GM10266 (cell line): ENCODE measurements around the gene PTCD1.

Experiments used
- DNase-seq: peaks from one replicate; pipeline ENCODE4 v3.0.0; 2012; ENCODE audit errors: extremely low spot score
- TF ChIP-seq, protein P1 (sequence below): IDR thresholded peaks from 2 replicates; pipeline ENCODE4 v1.5.1; 2012; ENCODE audit warnings: mild to moderate bottlenecking, low read depth; ENCODE audit not compliant: control insufficient read depth, insufficient read depth; ENCODE audit errors: missing control alignments

The PTCD1 gene

DNA sequence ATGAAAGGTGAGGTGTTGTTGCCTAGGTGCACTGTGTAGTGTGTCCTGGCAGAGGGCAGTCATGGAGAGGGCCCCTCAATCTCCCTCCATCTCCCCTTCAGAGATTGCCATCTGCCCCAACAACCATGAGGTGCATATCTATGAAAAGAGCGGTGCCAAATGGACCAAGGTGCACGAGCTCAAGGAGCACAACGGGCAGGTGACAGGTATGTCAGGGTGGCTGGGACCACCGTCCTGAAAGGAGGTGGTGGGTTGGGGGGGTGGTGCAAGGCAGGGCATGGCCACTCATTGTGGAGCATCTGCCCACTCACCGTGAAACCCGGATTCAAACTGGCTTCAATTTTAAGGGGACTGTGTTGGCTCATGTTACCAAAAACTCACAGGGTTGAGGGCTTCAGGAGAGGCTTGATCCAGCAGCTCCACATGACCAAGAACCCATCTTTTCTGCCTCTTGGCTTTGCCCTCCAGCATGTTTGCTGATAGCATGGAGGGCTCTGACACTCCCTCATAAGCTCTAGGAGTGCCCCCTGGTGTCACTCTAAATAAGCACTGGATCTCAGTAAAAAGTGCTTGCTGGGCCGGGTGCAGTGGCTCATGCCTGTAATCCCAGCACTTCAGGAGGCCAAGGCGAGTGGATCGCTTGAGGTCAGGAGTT lies 51.9 kb downstream of the PTCD1 start:
- DNase-seq: no peak
- TF ChIP-seq, protein P1, sequence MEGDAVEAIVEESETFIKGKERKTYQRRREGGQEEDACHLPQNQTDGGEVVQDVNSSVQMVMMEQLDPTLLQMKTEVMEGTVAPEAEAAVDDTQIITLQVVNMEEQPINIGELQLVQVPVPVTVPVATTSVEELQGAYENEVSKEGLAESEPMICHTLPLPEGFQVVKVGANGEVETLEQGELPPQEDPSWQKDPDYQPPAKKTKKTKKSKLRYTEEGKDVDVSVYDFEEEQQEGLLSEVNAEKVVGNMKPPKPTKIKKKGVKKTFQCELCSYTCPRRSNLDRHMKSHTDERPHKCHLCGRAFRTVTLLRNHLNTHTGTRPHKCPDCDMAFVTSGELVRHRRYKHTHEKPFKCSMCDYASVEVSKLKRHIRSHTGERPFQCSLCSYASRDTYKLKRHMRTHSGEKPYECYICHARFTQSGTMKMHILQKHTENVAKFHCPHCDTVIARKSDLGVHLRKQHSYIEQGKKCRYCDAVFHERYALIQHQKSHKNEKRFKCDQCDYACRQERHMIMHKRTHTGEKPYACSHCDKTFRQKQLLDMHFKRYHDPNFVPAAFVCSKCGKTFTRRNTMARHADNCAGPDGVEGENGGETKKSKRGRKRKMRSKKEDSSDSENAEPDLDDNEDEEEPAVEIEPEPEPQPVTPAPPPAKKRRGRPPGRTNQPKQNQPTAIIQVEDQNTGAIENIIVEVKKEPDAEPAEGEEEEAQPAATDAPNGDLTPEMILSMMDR: peak; percentile 53

DNA sequence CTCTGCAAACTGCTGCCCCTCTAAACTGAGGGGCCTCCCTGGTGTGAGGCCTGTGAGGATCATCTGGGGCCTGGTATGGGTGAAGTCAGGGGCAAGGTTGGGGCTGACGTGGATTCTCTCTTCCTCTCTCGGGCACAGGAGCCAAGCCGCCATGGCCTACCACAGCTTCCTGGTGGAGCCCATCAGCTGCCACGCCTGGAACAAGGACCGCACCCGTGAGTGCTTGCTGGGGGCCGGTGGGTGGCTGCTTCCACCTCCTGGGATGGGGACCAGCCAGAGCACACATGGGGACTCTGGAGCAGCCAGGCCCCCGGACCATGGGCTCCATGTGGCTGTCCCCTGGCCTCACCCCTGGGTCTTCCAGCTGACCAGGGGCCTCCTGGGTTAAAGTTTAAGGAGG lies 53.0 kb downstream of the PTCD1 start:
- no peak for DNase-seq
- TF ChIP-seq, protein P1: no peak

DNA sequence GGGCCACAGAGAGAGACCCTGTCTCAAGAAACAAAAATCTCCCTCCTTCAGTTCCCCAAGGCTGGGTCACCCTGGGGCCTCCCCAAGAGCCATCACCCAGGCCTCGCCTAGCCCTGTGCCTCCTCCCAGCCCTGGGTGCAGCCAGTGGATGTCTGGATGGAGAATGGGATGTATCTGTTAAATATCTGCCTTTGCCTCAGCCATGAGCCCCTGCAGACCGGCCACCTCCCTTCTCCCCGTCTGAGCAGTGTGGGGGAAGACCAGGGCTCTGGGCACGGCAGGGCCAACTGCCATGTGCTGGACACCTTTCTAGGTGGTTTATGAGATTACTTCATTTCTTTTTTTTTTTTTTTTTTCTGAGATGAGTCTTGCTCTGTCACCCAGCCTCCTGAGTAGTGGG lies 54.1 kb downstream of the PTCD1 start:
- TF ChIP-seq, protein P1: no peak
- no peak for DNase-seq

DNA sequence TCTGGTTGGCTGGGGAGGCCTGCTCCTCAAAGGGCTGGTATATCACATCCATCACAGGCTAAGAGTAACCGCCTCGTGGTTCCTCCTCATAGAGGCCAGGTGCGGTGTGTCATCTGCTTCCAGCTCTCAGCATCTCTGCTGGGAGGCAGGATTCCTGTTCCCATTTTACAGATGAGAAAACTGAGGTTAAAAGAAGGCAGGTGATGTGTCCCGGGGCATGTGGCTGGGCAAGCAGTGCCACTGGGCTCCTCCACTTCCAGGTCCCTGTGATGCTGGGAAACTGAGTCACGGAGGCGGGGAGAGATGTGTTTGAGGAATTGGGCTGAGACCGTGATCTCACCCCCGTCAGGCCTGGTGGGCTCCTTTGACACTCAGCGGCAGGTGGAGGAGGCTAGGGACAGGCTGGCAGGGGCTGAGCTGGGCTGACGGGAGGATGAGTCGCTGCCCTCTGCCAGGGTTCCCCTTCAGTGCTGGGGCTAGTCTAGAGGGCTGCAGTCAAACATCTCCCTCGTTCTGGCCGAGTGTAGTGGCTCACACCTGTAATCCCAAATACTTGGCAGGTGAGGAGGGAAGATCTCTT lies 54.7 kb downstream of the PTCD1 start:
- no peak for DNase-seq
- TF ChIP-seq, protein P1: no peak

DNA sequence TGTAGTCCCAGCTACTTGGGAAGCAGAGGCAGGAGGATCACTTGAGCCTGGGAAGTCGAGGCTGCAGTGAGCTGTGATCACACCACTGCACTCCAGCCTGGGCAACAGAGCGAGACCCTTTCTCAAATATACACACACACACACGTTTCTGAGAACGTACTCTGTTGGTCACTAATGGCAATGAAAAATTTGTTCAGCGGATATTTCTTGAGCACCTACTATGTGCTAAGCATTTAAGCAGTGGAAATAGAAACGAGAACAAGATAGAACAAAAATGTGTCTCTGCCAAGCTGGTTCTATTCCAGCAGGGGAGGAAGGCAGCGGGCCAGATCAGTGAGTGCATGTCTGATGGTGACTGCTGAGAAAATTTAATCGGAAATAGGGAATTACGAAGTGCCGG lies 55.4 kb downstream of the PTCD1 start:
- TF ChIP-seq, protein P1: no peak
- no peak for DNase-seq

DNA sequence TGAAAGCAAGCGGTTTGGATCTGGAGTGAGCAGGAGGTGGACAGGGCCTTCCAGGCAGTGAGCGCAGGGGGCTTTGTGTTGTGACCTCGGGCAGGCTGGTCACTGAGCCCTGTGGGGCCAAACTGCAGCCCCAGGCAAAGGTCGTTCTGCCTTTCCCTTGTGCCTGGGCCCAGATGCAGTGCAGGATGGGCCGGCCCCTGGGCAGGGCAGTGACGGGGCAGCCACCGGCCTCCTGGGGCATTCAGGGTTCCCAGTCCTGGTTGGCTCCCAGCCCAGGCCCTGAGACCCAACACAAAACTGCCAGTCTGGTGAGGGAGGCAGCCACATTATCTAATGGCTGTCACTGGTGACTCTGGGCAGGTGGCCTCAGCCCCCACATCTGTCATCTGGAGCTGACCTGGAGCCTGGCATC lies 56.9 kb downstream of the PTCD1 start:
- DNase-seq: no peak
- TF ChIP-seq, protein P1: no peak

DNA sequence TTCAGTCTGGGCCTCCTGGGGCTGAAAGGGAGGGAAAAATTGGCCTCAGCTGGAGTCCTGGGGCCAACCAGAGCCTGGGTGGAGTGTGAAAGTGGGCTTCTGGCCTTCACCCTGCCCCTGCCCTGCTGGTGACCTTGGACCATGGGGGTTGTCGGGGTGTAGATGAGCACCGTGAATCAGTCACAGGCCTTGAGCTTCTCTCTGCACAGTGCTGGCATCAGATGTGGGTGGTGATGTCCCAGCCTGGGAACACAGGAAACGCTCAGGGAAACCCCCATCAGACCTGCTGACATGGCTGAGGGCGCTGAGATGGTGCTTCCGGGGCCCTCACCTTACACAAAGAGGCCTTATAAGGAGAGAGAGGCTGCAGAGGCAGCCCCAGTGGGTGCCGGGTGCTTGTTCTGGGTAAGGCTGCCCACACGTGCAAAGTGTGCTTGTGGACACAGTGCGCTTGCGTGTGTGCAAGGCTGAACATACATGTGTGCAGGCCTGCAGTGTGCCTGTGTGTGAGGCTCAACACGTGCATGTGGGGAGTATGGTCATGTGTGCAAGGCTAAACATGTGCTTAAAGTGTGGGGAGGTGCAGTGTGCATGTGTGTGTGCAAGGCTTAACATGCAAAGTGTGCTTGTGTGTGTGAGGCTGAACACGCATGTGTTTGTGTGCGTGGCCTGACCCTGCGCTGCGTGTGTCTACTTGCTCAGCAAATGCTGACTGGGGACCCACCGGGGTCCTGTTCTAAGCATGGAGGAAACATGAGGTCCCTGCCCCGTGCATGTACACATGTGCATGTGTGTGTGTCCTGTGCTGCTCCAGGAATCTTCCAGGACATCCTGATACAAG lies 57.6 kb downstream of the PTCD1 start:
- TF ChIP-seq, protein P1: no peak
- DNase-seq: peak; percentile 85
